ENCODE results near the gene DLL4. TPM values are rescaled to one million over a fixed set of nuclear protein-coding genes. Genes with fewer than 3 reads are reported as not detected.

The DLL4 gene
- total RNA-seq, 1 donor from 2014 or later, result 0.50 TPM

DNA sequence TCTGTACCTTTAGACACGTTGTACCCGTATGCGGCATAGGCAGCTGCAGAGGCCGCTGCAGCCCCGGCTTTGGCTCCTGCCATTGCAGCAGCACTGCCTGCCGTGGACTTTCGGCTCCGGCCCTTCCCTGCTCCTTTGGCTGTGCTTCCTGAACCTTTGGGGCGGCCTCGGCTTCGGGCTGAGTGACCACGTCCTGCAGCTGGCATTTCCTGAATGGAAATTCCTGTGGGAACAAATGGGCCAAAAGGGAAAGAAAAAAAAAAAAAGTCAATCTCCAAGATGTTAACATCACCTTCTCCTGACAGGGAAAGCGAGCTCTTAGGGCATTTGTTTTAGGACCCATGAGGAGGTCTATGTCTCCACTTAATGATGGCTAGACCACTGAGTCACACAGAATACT, 53.7 kb downstream of the DLL4 start:
- DNase-seq (ENCODE audit: low read depth), result no peak
- Histone ChIP-seq H3K4me3 (ENCODE audit: low read depth, low read length) (no peak overlapping the region), H3K27me3 (ENCODE audit: control insufficient read depth, insufficient read depth, low read length) (no peaks in the 10 kb centered on the region), H3K36me3 (ENCODE audit: control insufficient read depth, insufficient read depth, low read length) (peaks cover 1% of the 10 kb centered on the region)
- TF ChIP-seq, protein P1, sequence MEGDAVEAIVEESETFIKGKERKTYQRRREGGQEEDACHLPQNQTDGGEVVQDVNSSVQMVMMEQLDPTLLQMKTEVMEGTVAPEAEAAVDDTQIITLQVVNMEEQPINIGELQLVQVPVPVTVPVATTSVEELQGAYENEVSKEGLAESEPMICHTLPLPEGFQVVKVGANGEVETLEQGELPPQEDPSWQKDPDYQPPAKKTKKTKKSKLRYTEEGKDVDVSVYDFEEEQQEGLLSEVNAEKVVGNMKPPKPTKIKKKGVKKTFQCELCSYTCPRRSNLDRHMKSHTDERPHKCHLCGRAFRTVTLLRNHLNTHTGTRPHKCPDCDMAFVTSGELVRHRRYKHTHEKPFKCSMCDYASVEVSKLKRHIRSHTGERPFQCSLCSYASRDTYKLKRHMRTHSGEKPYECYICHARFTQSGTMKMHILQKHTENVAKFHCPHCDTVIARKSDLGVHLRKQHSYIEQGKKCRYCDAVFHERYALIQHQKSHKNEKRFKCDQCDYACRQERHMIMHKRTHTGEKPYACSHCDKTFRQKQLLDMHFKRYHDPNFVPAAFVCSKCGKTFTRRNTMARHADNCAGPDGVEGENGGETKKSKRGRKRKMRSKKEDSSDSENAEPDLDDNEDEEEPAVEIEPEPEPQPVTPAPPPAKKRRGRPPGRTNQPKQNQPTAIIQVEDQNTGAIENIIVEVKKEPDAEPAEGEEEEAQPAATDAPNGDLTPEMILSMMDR (IDR thresholded peaks at IDR 0.05; ENCODE audit: insufficient read depth, low read length, poor library complexity, severe bottlenecking), result no peak

DNA sequence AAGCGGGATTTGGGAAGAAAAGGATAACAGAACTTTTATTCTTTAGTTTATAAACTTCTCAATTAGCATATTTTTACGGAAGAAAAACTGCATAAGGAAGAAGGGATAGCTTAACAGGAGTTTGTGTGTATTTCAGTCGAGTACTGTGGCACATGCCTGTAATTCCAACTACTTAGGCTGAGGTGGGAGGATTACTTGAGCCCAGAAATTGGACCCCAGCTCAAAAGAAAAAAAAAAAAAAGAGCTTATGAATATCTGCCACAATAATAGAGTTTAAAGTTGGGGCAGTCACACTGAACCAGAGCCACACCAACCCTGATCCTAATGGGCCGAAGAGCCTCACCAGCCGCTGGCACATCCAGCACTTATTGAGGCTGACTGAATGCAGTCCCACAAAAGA, 55.3 kb downstream of the DLL4 start:
- no peak for DNase-seq (ENCODE audit: low read depth)
- TF ChIP-seq, protein P1 (IDR thresholded peaks at IDR 0.05; ENCODE audit: insufficient read depth, low read length, poor library complexity, severe bottlenecking), result no peak
- H3K36me3 ChIP-seq (ENCODE audit: control insufficient read depth, insufficient read depth, low read length), result peaks cover 1% of the 10 kb centered on the region
- no peak overlapping the region for H3K4me3 ChIP-seq (ENCODE audit: low read depth, low read length)
- no peaks in the 10 kb centered on the region for H3K27me3 ChIP-seq (ENCODE audit: control insufficient read depth, insufficient read depth, low read length)

DNA sequence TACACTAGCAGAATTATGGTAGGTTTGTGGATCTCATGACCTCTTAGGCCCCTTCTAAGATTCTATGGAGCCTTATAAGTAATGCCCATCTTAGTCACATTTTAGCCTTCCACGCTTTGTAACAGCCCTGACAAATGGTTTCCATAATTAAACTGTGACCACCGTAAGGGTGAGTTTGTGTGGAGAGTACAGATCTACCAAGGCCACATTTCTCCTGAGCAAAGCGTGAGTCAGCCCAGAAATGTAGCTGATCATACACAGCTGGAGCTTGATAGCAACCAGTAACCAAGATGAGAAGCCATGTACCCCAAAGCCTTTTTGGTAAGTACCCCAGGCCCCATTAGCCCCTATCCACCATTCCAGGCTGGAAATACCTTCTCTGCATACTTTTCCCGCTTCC, 55.8 kb downstream of the DLL4 start:
- no peak for DNase-seq (ENCODE audit: low read depth)
- Histone ChIP-seq H3K36me3 (ENCODE audit: control insufficient read depth, insufficient read depth, low read length) (peaks cover 1% of the 10 kb centered on the region), H3K4me3 (ENCODE audit: low read depth, low read length) (no peak overlapping the region), H3K27me3 (ENCODE audit: control insufficient read depth, insufficient read depth, low read length) (no peaks in the 10 kb centered on the region)
- TF ChIP-seq, protein P1 (IDR thresholded peaks at IDR 0.05; ENCODE audit: insufficient read depth, low read length, poor library complexity, severe bottlenecking), result no peak

DNA sequence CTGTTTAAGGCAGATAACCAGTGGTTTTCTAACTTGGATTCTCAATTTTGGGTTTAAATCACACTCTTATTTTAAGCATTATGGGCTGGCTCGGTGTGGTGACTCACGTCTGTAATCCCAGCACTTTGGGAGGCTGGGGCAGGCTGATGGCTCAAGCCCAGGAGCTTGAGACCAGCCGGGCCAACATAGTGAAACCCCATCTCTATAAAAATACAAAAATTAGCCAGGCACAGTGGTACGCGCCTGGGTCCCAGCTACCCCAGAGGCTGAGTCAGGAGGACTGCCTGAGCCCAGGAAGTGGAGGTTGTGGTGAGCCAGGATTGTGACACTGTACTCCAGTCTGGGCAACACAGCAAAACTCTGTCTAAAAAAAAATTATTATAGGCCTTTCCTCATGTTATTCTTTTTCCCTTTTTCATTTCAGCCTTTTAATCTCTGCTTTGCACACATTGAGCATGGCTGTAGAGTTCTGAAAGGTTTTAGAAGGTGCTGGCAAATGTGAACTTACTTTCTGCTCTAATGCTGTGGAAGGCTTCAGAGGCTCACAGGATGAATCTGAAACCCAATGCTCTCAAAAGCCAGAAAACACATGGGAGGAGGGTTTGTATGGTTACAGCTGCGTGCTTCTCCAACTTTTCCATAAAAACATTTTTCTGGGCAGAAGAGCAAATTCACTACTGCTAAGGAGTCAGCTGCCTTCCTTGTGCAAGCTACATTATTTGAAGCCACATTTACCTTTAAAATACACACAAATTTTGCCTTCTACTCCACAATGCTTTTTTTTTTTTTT, 56.6 kb downstream of the DLL4 start:
- no peaks in the 10 kb centered on the region for H3K27me3 ChIP-seq (ENCODE audit: control insufficient read depth, insufficient read depth, low read length)
- no peak for DNase-seq (ENCODE audit: low read depth)
- TF ChIP-seq, protein P1 (IDR thresholded peaks at IDR 0.05; ENCODE audit: insufficient read depth, low read length, poor library complexity, severe bottlenecking), result no peak
- peaks cover 1% of the 10 kb centered on the region for H3K36me3 ChIP-seq (ENCODE audit: control insufficient read depth, insufficient read depth, low read length)
- H3K4me3 ChIP-seq (ENCODE audit: low read depth, low read length), result no peak overlapping the region

DNA sequence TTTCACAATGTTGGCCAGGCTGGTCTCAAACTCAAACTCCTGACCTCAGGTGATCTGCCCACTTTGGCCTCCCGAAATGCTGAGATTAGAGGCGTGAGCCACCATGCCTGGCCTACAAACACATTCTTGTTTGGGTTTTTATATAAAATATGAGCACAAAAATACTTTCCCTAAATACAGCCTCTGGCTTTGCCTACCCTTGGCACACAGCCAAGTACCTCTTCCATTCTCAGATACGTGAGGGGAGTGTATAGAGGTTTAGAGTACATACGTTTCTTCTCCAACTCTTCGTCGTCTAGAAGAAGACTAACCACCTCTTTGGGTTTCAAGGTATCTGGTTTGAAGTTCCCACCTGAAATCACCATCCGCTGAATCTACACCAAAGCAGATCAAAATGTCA, 57.7 kb downstream of the DLL4 start:
- Histone ChIP-seq H3K27me3 (ENCODE audit: control insufficient read depth, insufficient read depth, low read length) (no peaks in the 10 kb centered on the region), H3K36me3 (ENCODE audit: control insufficient read depth, insufficient read depth, low read length) (peaks cover 1% of the 10 kb centered on the region), H3K4me3 (ENCODE audit: low read depth, low read length) (no peak overlapping the region)
- TF ChIP-seq, protein P1 (IDR thresholded peaks at IDR 0.05; ENCODE audit: insufficient read depth, low read length, poor library complexity, severe bottlenecking), result no peak
- DNase-seq (ENCODE audit: low read depth), result no peak

DNA sequence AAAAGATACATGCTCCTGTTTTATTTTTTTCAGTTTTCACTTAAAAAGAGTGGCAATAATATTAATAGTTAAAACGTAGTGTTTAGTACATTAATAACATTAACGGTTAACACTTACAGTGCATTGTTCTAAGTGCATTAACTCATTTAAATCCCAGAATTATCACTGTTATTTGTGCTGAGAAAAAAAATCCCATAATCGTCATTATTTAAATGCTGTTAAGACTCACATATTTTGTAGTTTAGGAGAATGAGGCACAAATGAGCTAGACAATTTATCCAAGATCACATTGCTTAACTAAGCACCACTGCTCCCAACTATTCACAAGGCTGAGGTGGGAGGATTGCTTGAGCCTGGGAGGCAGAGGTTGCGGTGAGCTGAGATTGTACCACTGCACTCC, 59.0 kb downstream of the DLL4 start:
- TF ChIP-seq, protein P1 (IDR thresholded peaks at IDR 0.05; ENCODE audit: insufficient read depth, low read length, poor library complexity, severe bottlenecking), result no peak
- no peak for DNase-seq (ENCODE audit: low read depth)
- H3K27me3 ChIP-seq (ENCODE audit: control insufficient read depth, insufficient read depth, low read length), result no peaks in the 10 kb centered on the region
- no peak overlapping the region for H3K4me3 ChIP-seq (ENCODE audit: low read depth, low read length)
- H3K36me3 ChIP-seq (ENCODE audit: control insufficient read depth, insufficient read depth, low read length), result peaks cover 1% of the 10 kb centered on the region
